Left cardiac atrium (tissue), 4 donors: ENCODE results near the gene EXOC6B. TPM values are rescaled to one million over a fixed set of nuclear protein-coding genes. Genes with fewer than 3 reads are reported as not detected.
"Not testable (repeated sequence)": the region's sequence is repeated elsewhere in the genome, so short reads cannot be mapped to it uniquely, and the experiment has no call there.

ENCODE experiments used
- ATAC-seq, 2 donors: fragments of 200-7000 bp; cut with Tn5 transposase; one replicate each; pipeline ENCODE4 v1.9.1; 2020; ENCODE audit warnings: mild to moderate bottlenecking in 2 of 2, moderate library complexity in 2 of 2
- DNase-seq: peaks from one replicate; pipeline ENCODE4 v3.0.0-alpha.2; 2020
- intact Hi-C, 2 donors: fragments of 100-400 bp; cut with DNase I; formaldehyde crosslinking; loops; one replicate each; pipeline versions ENCODE4 v1.14.1 to v1.15.1; 2022 to 2023
- total RNA-seq, 2 donors: library from RNA; stranded (reverse); fragmentation: NEBNext Ultra II Directional; extraction: Animal tissue kit (Norgen Biotek cat#: 25700); gene quantifications; one replicate each; pipeline ENCODE4 v1.2.1, GENCODE V29; 2021
- donor health status: DM: no; HTN: yes; CAD: no.
- donor health status: DM: no; HTN: yes; CAD: no; lungs with severe emphysema.
- donor health status: DM: yes; HTN: yes; CAD: no.
- donor health status: Dilated cardiomyopathy.

EXOC6B gene
- total RNA-seq, 2 donors from 2014 or later, result 93.7 to 113 TPM

GRCh38 chr2:72442270-72442669, 383.6 kb downstream of the EXOC6B start:
- intact Hi-C loops, result no loop called here
- DNase-seq, result no peak
- ATAC-seq, result no peak

GRCh38 chr2:72439892-72440291, 385.9 kb downstream of the EXOC6B start:
- no peak for ATAC-seq
- DNase-seq, result no peak
- intact Hi-C loops, result loop anchor here in 1 of 2 donors (10.0 kb wide), 1 partner anchor 65 kb away; no protein-coding TSS in a partner anchor

- intact Hi-C loops, result loop anchor here in 1 of 2 donors (10.0 kb wide), 1 partner anchor 64 kb away; no protein-coding TSS in a partner anchor
- no peak for DNase-seq
- no peak for ATAC-seq
Observed at GRCh38 chr2:72438364-72438763, 387.5 kb downstream of the EXOC6B start.

- intact Hi-C loops, result loop anchor here in 1 of 2 donors (10.0 kb wide), 1 partner anchor 57 kb away; no protein-coding TSS in a partner anchor
- DNase-seq (no peak), ATAC-seq (no peak)
Observed at GRCh38 chr2:72431737-72432136, 394.1 kb downstream of the EXOC6B start.

GRCh38 chr2:72427022-72427861, 398.6 kb downstream of the EXOC6B start:
- ATAC-seq (no peak), DNase-seq (no peak)
- intact Hi-C loops, result no loop called here

GRCh38 chr2:72425996-72426395, 399.8 kb downstream of the EXOC6B start:
- intact Hi-C loops, result no loop called here
- ATAC-seq (no peak), DNase-seq (no peak)

- no peak for DNase-seq
- no peak for ATAC-seq
- intact Hi-C loops, result no loop called here
Observed at GRCh38 chr2:72423756-72424155, 402.1 kb downstream of the EXOC6B start.

- intact Hi-C loops, ATAC-seq, DNase-seq: not testable (repeated sequence)
Observed at GRCh38 chr2:72421771-72422379, 404.0 kb downstream of the EXOC6B start.

- DNase-seq, result no peak
- intact Hi-C loops, result no loop called here
- ATAC-seq, result no peak
Observed at GRCh38 chr2:72415781-72416475, 409.9 kb downstream of the EXOC6B start.

GRCh38 chr2:72415241-72415661, 410.6 kb downstream of the EXOC6B start:
- ATAC-seq, result no peak
- intact Hi-C loops, result no loop called here
- DNase-seq, result no peak

GRCh38 chr2:72414137-72414760, 411.6 kb downstream of the EXOC6B start:
- intact Hi-C loops, result no loop called here
- ATAC-seq (peak in 1 of 2 donors; percentile 32), DNase-seq (no peak)

- intact Hi-C loops, result no loop called here
- no peak for DNase-seq
- no peak for ATAC-seq
Observed at GRCh38 chr2:72413716-72414115, 412.1 kb downstream of the EXOC6B start.

- no peak for DNase-seq
- no peak for ATAC-seq
- intact Hi-C loops, result no loop called here
Observed at GRCh38 chr2:72412214-72412613, 413.6 kb downstream of the EXOC6B start.

- intact Hi-C loops, result no loop called here
- DNase-seq (no peak), ATAC-seq (no peak)
Observed at GRCh38 chr2:72399879-72400278, 426.0 kb downstream of the EXOC6B start.

GRCh38 chr2:72395096-72395495, 430.7 kb downstream of the EXOC6B start:
- intact Hi-C loops, result no loop called here
- ATAC-seq (no peak), DNase-seq (no peak)

- DNase-seq (no peak), ATAC-seq (no peak)
- intact Hi-C loops, result no loop called here
Observed at GRCh38 chr2:72394541-72395070, 431.2 kb downstream of the EXOC6B start.

GRCh38 chr2:72389447-72389846, 436.4 kb downstream of the EXOC6B start:
- DNase-seq (no peak), ATAC-seq (no peak)
- intact Hi-C loops, result no loop called here

- intact Hi-C loops, result no loop called here
- ATAC-seq, result no peak
Observed at GRCh38 chr2:72388263-72388662, 437.6 kb downstream of the EXOC6B start.

GRCh38 chr2:72386288-72386687, 439.5 kb downstream of the EXOC6B start:
- ATAC-seq (no peak), DNase-seq (no peak)
- intact Hi-C loops, result no loop called here

More at GRCh38 chr2:72388263-72388662, 437.6 kb downstream of the EXOC6B start:
- no peak for DNase-seq
